ENCODE results near the gene MYO1E.

DNA sequence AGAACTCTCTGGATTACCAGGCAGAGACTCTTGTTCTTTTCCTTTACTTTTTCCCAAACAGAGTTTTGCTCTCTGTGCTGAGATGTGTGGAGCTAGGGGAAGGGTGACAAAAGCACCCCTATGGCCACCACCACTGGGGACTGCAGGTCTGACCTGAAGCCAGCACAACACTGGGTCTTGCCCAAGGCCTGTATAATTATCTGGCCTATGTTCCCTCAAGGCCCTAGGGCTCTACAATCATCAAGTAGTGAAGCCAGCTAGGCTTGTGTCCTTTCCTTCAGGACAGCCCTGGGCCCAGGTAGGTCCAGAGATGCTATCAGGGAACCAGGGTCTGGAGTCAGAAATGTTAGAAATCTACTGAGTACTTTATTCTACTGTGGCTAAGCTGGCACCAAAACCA lies 28.4 kb downstream of the MYO1E start:
- TF ChIP-seq, protein P1, sequence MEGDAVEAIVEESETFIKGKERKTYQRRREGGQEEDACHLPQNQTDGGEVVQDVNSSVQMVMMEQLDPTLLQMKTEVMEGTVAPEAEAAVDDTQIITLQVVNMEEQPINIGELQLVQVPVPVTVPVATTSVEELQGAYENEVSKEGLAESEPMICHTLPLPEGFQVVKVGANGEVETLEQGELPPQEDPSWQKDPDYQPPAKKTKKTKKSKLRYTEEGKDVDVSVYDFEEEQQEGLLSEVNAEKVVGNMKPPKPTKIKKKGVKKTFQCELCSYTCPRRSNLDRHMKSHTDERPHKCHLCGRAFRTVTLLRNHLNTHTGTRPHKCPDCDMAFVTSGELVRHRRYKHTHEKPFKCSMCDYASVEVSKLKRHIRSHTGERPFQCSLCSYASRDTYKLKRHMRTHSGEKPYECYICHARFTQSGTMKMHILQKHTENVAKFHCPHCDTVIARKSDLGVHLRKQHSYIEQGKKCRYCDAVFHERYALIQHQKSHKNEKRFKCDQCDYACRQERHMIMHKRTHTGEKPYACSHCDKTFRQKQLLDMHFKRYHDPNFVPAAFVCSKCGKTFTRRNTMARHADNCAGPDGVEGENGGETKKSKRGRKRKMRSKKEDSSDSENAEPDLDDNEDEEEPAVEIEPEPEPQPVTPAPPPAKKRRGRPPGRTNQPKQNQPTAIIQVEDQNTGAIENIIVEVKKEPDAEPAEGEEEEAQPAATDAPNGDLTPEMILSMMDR (IDR thresholded peaks at IDR 0.05) = no peak
- no peak for TF ChIP-seq POLR2A (IDR thresholded peaks at IDR 0.05)
- no peak for TF ChIP-seq EP300 (IDR thresholded peaks at IDR 0.05)
- TF ChIP-seq POLR2AphosphoS5 (IDR thresholded peaks at IDR 0.05) = no peak

Measured in gastroesophageal sphincter (tissue), 3 donors.